ENCODE data around the gene MUC6. TPM values are rescaled to one million over a fixed set of nuclear protein-coding genes. Genes with fewer than 3 reads are reported as not detected.

The MUC6 gene
- total and polyA plus RNA-seq, 2 of the 8 experiments (the other 6 are each of a cell fraction or from before 2014, with no cell fraction given): not detected

DNA sequence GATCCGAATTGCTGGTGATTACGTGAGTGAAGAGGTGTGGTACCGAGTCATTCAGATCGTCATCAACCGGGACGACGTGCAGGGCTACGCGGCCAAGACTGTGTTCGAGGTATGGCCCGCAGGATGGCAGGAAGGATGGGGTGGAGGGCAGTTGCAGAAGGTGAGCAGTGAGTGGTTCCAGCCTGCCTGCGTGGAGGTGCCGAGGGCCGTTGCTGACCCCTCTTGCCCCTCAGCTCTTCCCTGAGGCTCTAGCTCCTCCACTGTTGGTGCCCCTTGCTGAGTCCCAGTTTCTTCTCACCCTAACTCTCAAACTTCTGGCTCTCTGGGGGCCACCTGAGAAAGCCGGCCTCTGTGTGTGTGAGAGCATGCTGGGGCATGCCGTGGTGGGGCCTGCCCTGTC, 43.9 kb downstream of the MUC6 start:
- 93% methylated on average over 16 of the region's 16 CpGs; no CpG with 5 or more reads in 1 of the 2 experiments for WGBS, 2 experiments (ENCODE audit: extremely low coverage in 1 of 2, insufficient coverage in 1 of 2, insufficient read length in 1 of 2, insufficient replicate concordance in 2 of 2, low coverage in 1 of 2, low lambda C conversion rate in 2 of 2, missing lambda C conversion rate in 1 of 2)
- Histone ChIP-seq H3K9me3 (ENCODE audit: insufficient read depth in 2 of 2, low read depth in 1 of 2, low read length in 1 of 2) (no peaks in the 10 kb centered on the region), H3K4me3 (ENCODE audit: extremely low read depth in 1 of 4, insufficient read depth in 2 of 4, low read depth in 3 of 4, low read length in 4 of 4) (no peak overlapping the region), H3K4me2 (ENCODE audit: insufficient read depth in 1 of 2, low read depth in 2 of 2, low read length in 2 of 2) (no peak overlapping the region), H3K23me2 (ENCODE audit: low read depth, low read length) (no peaks in the 10 kb centered on the region), H3K79me2 (ENCODE audit: control insufficient read depth in 1 of 2, insufficient read depth in 2 of 2, low read length in 2 of 2) (no peaks in the 10 kb centered on the region; a peak in 2 of 4 replicates), H2BK15ac (ENCODE audit: low read length) (no peak overlapping the region), H4K20me1 (replicated peaks in 1 of 2; ENCODE audit: control insufficient read depth in 1 of 2, insufficient read depth in 2 of 2, low read length in 2 of 2) (peaks cover 0 to 22% of the 10 kb centered on the region in 2 experiments), H4K91ac (replicated peaks; ENCODE audit: insufficient read length, low read length) (no peak overlapping the region), H2BK20ac (ENCODE audit: low read length) (no peak overlapping the region), H4K8ac (ENCODE audit: extremely low read depth, insufficient read depth, low read length) (no peak overlapping the region), H3K23ac (ENCODE audit: insufficient read length) (no peak overlapping the region), H3K4me1 (replicated peaks in 1 of 4; ENCODE audit: control insufficient read depth in 3 of 4, insufficient read depth in 4 of 4, low read length in 3 of 4) (no peaks in the 10 kb centered on the region), H2BK5ac (ENCODE audit: low read depth, low read length) (peak overlapping the region; percentile 85), H3K9ac (replicated peaks in 1 of 4; ENCODE audit: extremely low read depth in 1 of 4, low read depth in 3 of 4, low read length in 3 of 4) (no peak overlapping the region), H2AFZ (ENCODE audit: low read length) (no peak overlapping the region), H2BK120ac (replicated peaks; ENCODE audit: low read depth, low read length) (no peak overlapping the region), H3K27me3 (replicated peaks in 1 of 4; ENCODE audit: control insufficient read depth in 3 of 4, extremely low read depth in 1 of 4, insufficient read depth in 3 of 4, low read length in 3 of 4) (no peaks in the 10 kb centered on the region), H2BK12ac (ENCODE audit: low read depth, low read length) (no peak overlapping the region), H3K18ac (ENCODE audit: extremely low read depth, low read length) (no peak overlapping the region), H4K5ac (ENCODE audit: insufficient read length, low read depth, low read length) (no peak overlapping the region), H3K56ac (replicated peaks; ENCODE audit: insufficient read length, low read depth, low read length) (no peak overlapping the region), H3K27ac (ENCODE audit: low read depth, low read length) (no peak overlapping the region), H2AK5ac (ENCODE audit: low read depth, low read length) (no peak overlapping the region), H3K14ac (ENCODE audit: insufficient read length) (no peak overlapping the region), H3K4ac (replicated peaks; ENCODE audit: insufficient read length, low read depth, low read length) (no peak overlapping the region), H3K36me3 (ENCODE audit: control insufficient read depth in 2 of 4, insufficient read depth in 4 of 4, low read length in 3 of 4) (peaks cover 13 to 38% (median 30%) of the 10 kb centered on the region in 4 experiments; a peak in 7 of 8 replicates), H3K79me1 (ENCODE audit: low read depth, low read length) (0 out of 2 replicates have a peak, but pooled peaks cover 2% of the 10 kb centered on the region)
- FAIRE-seq (no peak), DNase-seq (ENCODE audit: low read depth in 1 of 2, low spot score in 2 of 2) (no peak)
- CTCF ChIA-PET (ENCODE audit: partially characterized antibody): interaction anchor here (0.8 to 1.0 kb wide), 2 partner anchors 55 to 93 kb away, joined by 3 read pairs; no protein-coding TSS in a partner anchor
- POLR2A ChIA-PET (ENCODE audit: partially characterized antibody): interaction anchor here (0.6 kb wide), 1 partner anchor 136 kb away, joined by 4 read pairs; no protein-coding TSS in a partner anchor
- TF ChIP-seq POLR2AphosphoS5 (IDR thresholded peaks at IDR 0.05; ENCODE audit: low read depth, low read length) (no peak), SP1 (IDR thresholded peaks at IDR 0.05; ENCODE audit: low read depth, low read length) (no peak), EGR1 (IDR thresholded peaks at IDR 0.05; ENCODE audit: borderline replicate concordance, low read depth, low read length) (no peak), KDM4A (IDR thresholded peaks at IDR 0.05; ENCODE audit: low read depth, low read length, severe bottlenecking) (no peak), BRCA1 (IDR thresholded peaks at IDR 0.05; ENCODE audit: low read depth, low read length) (no peak)

All from H1 (cell line).